HepG2 (cell line): ENCODE data around the gene AP5B1. TPM values are rescaled to one million over a fixed set of nuclear protein-coding genes. Genes with fewer than 3 reads are reported as not detected.

Source experiments
- AHR ChIP-seq: IDR thresholded peaks from 2 replicates; pipeline ENCODE4 v1.6.1; 2018; ENCODE audit warnings: missing genetic modification reagents, missing compliant biosample characterization
- CTCF ChIP-seq: sonication (generic); formaldehyde crosslinking; IDR thresholded peaks from 2 replicates; pipeline ENCODE4 v1.5.0; 2020; ENCODE audit warnings: mild to moderate bottlenecking, missing genetic modification reagents, moderate library complexity
- EEA1 ChIP-seq: sonication (generic); formaldehyde crosslinking; IDR thresholded peaks from 2 replicates; pipeline ENCODE4 v1.5.1; 2020; ENCODE audit warnings: mild to moderate bottlenecking, missing genetic modification reagents, borderline replicate concordance
- EED ChIP-seq: sonication (generic); formaldehyde crosslinking; IDR thresholded peaks from 2 replicates; pipeline ENCODE4 v1.5.0; 2020; ENCODE audit warnings: mild to moderate bottlenecking, missing genetic modification reagents
- ELF4 ChIP-seq: sonication (generic); formaldehyde crosslinking; IDR thresholded peaks from 2 replicates; pipeline ENCODE4 v1.5.0; 2020; ENCODE audit warnings: missing genetic modification reagents, mild to moderate bottlenecking, moderate library complexity, borderline replicate concordance
- GABPA ChIP-seq, 2 experiments: IDR thresholded peaks; 2 replicates each; pipeline ENCODE4 v1.6.1; 2011 to 2016; ENCODE audit warnings: low read depth in 2 of 2, low read length in 1 of 2, missing biosample characterization in 1 of 2, missing genetic modification characterization in 1 of 2
- GATA4 ChIP-seq: sonication (generic); IDR thresholded peaks from 2 replicates; pipeline ENCODE4 v1.6.1; 2016; ENCODE audit warnings: antibody characterized with exemption, low read depth, borderline replicate concordance
- GATAD2A ChIP-seq: IDR thresholded peaks from 2 replicates; pipeline ENCODE4 v1.6.1; 2016
- KLF12 ChIP-seq: sonication (generic); formaldehyde crosslinking; IDR thresholded peaks from 2 replicates; pipeline ENCODE4 v1.4.0; 2020; ENCODE audit warnings: missing genetic modification reagents, borderline replicate concordance
- MEF2D ChIP-seq: sonication (generic); formaldehyde crosslinking; IDR thresholded peaks from 2 replicates; pipeline ENCODE4 v1.5.1; 2020; ENCODE audit warnings: mild to moderate bottlenecking, missing genetic modification reagents
- MTA1 ChIP-seq: sonication (generic); formaldehyde crosslinking; IDR thresholded peaks from 2 replicates; pipeline ENCODE4 v1.4.0; 2020; ENCODE audit warnings: missing genetic modification reagents, mild to moderate bottlenecking, borderline replicate concordance
- NFYB ChIP-seq: sonication (generic); formaldehyde crosslinking; IDR thresholded peaks from 2 replicates; pipeline ENCODE4 v1.4.0; 2020; ENCODE audit warnings: missing genetic modification reagents
- RARA ChIP-seq: IDR thresholded peaks from 2 replicates; pipeline ENCODE4 v1.6.1; 2016; ENCODE audit warnings: missing genetic modification reagents, missing compliant biosample characterization
- RXRA ChIP-seq: sonication (generic); formaldehyde crosslinking; IDR thresholded peaks from 2 replicates; pipeline ENCODE4 v1.5.1; 2020; ENCODE audit warnings: missing genetic modification reagents
- SKI ChIP-seq: fragments of 450-650 bp; IDR thresholded peaks from one replicate; pipeline ENCODE4 v1.6.1; 2018; ENCODE audit warnings: mild to moderate bottlenecking; ENCODE audit not compliant: partially characterized antibody
- SOX5 ChIP-seq: IDR thresholded peaks from 2 replicates; pipeline ENCODE4 v1.6.1; 2016; ENCODE audit warnings: borderline replicate concordance
- SP2 ChIP-seq: sonication (generic); formaldehyde crosslinking; IDR thresholded peaks from 2 replicates; pipeline ENCODE4 v1.5.1; 2020; ENCODE audit warnings: mild to moderate bottlenecking, missing genetic modification reagents
- TARDBP ChIP-seq: sonication (generic); formaldehyde crosslinking; IDR thresholded peaks from 2 replicates; pipeline ENCODE4 v1.8.0; 2022; ENCODE audit warnings: mild to moderate bottlenecking, missing genetic modification reagents
- TFE3 ChIP-seq: IDR thresholded peaks from 2 replicates; pipeline ENCODE4 v1.6.1; 2016
- ZNF597 ChIP-seq: sonication (generic); formaldehyde crosslinking; IDR thresholded peaks from 2 replicates; pipeline ENCODE4 v1.5.0; 2020; ENCODE audit warnings: missing genetic modification reagents
- ZNF687 ChIP-seq: sonication (generic); formaldehyde crosslinking; IDR thresholded peaks from 2 replicates; pipeline ENCODE4 v1.5.1; 2020; ENCODE audit warnings: mild to moderate bottlenecking, missing genetic modification reagents, moderate library complexity
- polyA plus RNA-seq, 8 experiments: library from polyadenylated mRNA; depleted of rRNA in 3 of 8; stranded (reverse) in 7 of 8; unstranded in 1 of 8; fragments of >200 nt; fragmentation: Illumina TruSeq in 4 of 8; extraction: Trizol in 4 of 8; gene quantifications; 2 replicates each; pipeline versions ENCODE4 v1.2.1 to v1.2.3, GENCODE V29; 2011 to 2016; ENCODE audit warnings: low read depth in 4 of 8, missing spikeins in 1 of 8, mixed read lengths in 1 of 8; ENCODE audit not compliant: insufficient read depth in 1 of 8
- total RNA-seq, 5 experiments: library from RNA; depleted of rRNA; stranded (reverse); fragments of >200 nt; fragmentation: Illumina TruSeq; extraction: Trizol; gene quantifications; 2 replicates each; pipeline ENCODE4 v1.2.3, GENCODE V29; 2016; ENCODE audit warnings: low read depth in 1 of 5

The AP5B1 gene
- total and polyA plus RNA-seq, 2 of the 13 experiments (the other 11 are each of a cell fraction or from before 2014, with no cell fraction given) = 1.7 to 4.4 TPM

GRCh38 chr11:65744026-65744698 is 36.6 kb downstream of the AP5B1 start (continued):
- TF ChIP-seq SKI (no peak), ZNF597 (no peak), EED (CRISPR knock-in tag) (0 out of 2 replicates have a peak, but pooled peaks have one; percentile 61), SOX5 (CRISPR knock-in tag) (0 out of 2 replicates have a peak, but pooled peaks have one; percentile 18), ELF4 (CRISPR knock-in tag) (peak; percentile 52; the same call in 1 of the 2 replicates), GATAD2A (CRISPR knock-in tag) (peak; percentile 48; the same call in 1 of the 2 replicates), EEA1 (CRISPR knock-in tag) (peak; percentile 8; the same call in 1 of the 2 replicates), CTCF (CRISPR knock-in tag) (peak; percentile 91), TFE3 (peak; percentile 56; the same call in 1 of the 2 replicates), KLF12 (CRISPR knock-in tag) (0 out of 2 replicates have a peak, but pooled peaks have one; percentile 24), RXRA (CRISPR knock-in tag) (peak; percentile 18; the same call in 1 of the 2 replicates), ZNF687 (CRISPR knock-in tag) (peak; percentile 38), GATA4 (no peak), MEF2D (CRISPR knock-in tag) (no peak), MTA1 (CRISPR knock-in tag) (0 out of 2 replicates have a peak, but pooled peaks have one; percentile 38), GABPA (IDR thresholded peaks at IDR 0.05; ENCODE audit: low read depth, low read length) (no peak), GABPA (CRISPR knock-in tag; IDR thresholded peaks at IDR 0.05; ENCODE audit: low read depth) (peak; percentile 57), TARDBP (CRISPR knock-in tag) (peak; percentile 28; the same call in 1 of the 2 replicates), SP2 (CRISPR knock-in tag) (peak; percentile 67), RARA (CRISPR knock-in tag) (no peak), NFYB (CRISPR knock-in tag) (peak; percentile 63), AHR (CRISPR knock-in tag) (no peak)
